Skin epidermis (tissue), 12 donors: ENCODE data around the gene POLK.
"Not testable (repeated sequence)": the region's sequence is repeated elsewhere in the genome, so short reads cannot be mapped to it uniquely, and the experiment has no call there.

Experiments
- H3K27ac ChIP-seq, 21 experiments: fragments of 200-600 bp; sonication (generic) in 11 of 21; one replicate each; pipeline ENCODE4 v1.5.0; 2020; ENCODE audit warnings: mild to moderate bottlenecking in 3 of 21, inconsistent platforms in 2 of 21, moderate library complexity in 2 of 21
- H3K4me3 ChIP-seq, 7 experiments: fragments of 200-600 bp; sonication (generic) in 2 of 7; one replicate each; pipeline ENCODE4 v1.5.0; 2020; ENCODE audit warnings: inconsistent platforms in 2 of 7, mild to moderate bottlenecking in 2 of 7, moderate library complexity in 1 of 7

The POLK gene

GRCh38 chr5:75511435-75512382 is at the start of gene POLK, which contains the start of gene CERT1:
POLK (plus strand) TSS chr5:75511891.
CERT1 (minus strand) TSS chr5:75511629; CDS start chr5:75511207, 422 bp downstream.
- peak within 1 kb of the TSS; percentile 67 to 96 (median 88) for H3K4me3 ChIP-seq
- peak within 1 kb of the TSS; percentile 76 to 97 (median 92) for H3K27ac ChIP-seq

DNA sequence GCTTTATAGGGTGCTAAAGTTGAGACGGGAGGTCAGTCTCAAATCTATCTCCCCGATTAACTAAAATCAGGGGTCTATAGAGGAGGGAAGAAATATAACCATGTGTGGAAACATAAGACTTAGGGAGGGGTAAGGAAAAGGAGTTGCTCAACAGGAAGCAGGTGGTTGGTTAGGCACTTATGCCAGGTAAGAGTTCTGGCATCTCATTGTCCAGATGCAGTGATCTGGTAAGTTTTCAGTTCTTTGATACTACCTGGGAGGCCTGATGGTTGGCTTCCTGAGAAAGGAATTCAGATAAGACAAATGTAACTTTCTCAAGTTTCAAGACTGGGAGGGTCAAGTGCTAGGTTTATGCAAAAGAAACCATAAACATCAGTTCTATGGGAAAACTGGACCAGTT is 48.0 kb upstream of the POLK start:
- H3K27ac ChIP-seq, result no peak overlapping the region
- no peak overlapping the region for H3K4me3 ChIP-seq

GRCh38 chr5:75465480-75465879 is 46.2 kb upstream of the POLK start:
- no peak overlapping the region for H3K27ac ChIP-seq

DNA sequence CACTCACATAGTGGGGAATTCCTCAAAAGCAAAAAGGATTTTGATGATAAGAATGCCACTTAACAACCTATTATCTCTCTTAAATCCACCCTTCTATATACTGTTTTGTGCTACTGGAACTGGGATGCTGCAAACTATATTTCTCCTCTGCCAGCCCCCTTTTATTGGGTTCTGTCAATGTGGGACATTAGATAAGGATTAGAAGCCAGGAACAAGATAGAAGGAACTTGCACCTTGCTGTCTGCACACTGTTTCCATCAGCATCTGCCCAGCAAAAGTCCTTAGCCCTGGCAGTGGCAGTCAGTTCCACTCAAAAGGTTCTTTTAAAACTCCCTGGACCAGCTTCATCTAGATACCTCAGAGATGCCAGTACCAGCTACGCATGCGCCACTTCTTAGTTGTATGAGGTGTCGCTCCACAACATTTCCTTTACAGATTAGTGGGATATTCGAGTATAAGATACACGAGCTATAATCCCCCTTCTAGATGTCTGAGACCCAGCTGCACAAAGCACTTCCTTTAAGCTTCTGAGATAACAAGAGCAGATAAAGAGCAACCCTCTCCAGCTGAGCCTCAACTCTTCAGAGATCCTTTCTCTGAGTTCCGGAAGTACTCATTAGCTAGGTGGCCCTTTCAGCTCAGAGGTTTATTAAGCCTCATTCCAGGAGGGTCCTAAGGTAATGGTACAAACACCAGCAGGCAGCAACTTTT is 45.5 kb upstream of the POLK start:
- Histone ChIP-seq H3K4me3 (no peak overlapping the region), H3K27ac (no peak overlapping the region)

More at GRCh38 chr5:75465480-75465879, 46.2 kb upstream of the POLK start:
- H3K4me3 ChIP-seq, result no peak overlapping the region

- Histone ChIP-seq H3K27ac (no peak overlapping the region), H3K4me3 (no peak overlapping the region)
These were observed 43.1 kb upstream of the POLK start for GRCh38 chr5:75468593-75468992.

- no peak overlapping the region for H3K27ac ChIP-seq
These were observed 42.7 kb upstream of the POLK start for GRCh38 chr5:75469017-75469416.

DNA sequence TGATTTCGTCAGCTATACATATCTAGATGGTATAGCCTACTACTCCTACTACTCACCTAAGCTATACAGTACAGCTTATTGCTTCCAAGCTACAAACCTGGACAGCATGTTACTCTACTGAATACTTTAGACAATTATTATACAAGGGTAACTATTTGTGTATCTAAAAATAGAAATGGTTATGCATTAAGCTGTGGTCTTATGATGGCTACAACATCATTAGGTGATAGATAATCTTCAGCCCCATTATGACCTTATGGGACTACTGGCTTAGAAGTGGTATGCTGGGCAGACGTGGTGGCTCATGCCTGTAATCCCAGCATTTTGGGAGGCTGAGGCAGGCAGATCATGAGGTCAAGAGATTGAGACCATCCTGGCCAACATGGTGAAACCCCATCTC is 40.5 kb upstream of the POLK start:
- H3K27ac ChIP-seq, result no peak overlapping the region
- H3K4me3 ChIP-seq, result no peak overlapping the region

More at GRCh38 chr5:75469017-75469416, 42.7 kb upstream of the POLK start:
- no peak overlapping the region for H3K4me3 ChIP-seq

DNA sequence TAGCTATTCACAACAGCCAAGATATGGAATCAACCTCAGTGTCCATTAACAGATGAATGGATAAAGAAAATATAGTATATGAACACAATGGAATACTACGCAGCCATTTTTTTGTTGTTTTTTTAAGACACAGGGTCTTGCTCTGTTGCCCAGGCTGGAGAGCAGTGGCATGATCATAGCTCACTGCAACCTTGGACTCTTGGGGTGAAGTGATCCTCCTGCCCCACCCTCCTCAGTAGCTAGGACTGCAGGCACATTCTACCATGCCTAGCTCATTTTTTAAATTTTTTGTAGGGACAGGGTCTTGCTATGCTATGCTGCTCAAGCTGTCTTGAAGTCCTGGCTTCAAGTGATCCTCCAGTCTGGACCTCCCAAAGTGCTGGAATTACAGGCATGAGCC is 38.7 kb upstream of the POLK start:
- Histone ChIP-seq H3K4me3 (no peak overlapping the region), H3K27ac (no peak overlapping the region)

DNA sequence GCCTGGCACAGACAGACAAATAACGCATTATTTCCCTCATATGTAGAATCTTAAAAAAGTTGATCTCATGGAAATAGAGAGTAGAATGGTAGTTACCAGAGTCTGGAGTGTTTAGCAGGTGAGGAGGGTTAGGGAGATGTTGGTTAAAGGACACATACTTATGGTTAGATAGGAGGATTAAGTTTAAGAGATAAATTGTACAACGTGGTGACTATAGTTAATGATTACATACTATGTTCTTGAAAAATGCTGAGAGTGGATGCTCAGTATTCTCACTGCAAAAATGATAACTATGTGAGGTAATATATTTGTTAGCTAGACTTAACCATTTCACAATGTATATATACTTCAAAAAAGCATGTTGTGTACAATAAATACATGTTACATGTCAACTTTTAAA is 38.2 kb upstream of the POLK start:
- Histone ChIP-seq H3K4me3 (no peak overlapping the region), H3K27ac (no peak overlapping the region)

DNA sequence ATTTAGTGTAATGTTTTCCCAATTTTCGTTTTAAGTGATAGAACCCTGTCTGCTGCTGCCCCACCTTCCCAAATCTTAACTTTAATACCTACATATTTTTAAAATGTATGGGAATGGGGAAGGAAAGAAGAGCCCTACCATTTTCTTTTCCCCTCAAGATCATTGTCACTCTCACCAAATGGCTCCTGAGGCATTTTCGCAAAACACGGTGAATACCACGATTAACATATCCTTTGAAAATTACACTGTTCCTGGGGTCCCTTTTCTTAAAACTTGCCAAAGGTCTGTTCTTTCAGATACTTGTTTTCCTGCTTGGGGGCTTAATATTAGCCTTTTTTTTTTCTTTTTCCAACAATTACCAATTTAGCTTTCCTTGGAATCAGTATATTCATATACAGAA is 36.3 kb upstream of the POLK start:
- H3K27ac ChIP-seq, result no peak overlapping the region
- no peak overlapping the region for H3K4me3 ChIP-seq

DNA sequence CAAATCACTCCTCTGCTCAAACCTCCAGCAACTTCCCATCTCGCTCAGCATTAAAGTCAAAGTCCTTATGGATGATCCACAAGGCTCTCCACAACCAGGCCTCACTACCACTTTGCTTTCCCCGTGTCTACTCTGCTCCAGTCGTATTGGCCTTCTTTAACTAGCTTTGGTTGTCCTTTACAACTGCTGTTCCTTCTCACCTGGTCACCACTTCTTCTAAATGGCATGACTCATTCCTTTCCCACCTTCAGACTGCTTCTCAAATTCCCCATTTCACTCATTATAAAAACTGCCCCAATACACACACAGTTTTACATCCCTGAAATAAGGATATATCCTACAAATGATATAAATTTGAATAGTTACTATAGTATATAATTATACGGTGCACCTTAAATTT is 30.7 kb upstream of the POLK start:
- no peak overlapping the region for H3K4me3 ChIP-seq
- H3K27ac ChIP-seq, result no peak overlapping the region

DNA sequence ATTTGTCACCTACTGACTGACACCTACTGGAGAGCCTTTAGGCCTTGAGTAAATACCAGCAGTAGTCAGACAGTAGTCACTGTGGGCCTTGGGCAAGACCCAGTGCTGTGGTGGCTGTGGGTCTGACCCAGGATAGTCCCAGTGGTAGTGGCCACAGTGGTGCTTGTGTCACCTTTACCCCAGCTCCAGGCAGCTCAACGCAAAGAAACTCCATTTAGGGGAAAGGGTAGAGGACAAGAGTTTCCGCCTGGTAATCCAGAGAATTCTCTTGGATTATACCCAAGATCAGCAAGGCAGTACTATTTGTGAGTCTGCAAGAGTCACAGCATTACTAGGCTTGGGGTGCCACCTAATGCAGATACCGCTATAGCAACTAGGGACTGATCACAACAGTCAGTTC is 29.2 kb upstream of the POLK start:
- Histone ChIP-seq H3K4me3 (no peak overlapping the region), H3K27ac (no peak overlapping the region)

DNA sequence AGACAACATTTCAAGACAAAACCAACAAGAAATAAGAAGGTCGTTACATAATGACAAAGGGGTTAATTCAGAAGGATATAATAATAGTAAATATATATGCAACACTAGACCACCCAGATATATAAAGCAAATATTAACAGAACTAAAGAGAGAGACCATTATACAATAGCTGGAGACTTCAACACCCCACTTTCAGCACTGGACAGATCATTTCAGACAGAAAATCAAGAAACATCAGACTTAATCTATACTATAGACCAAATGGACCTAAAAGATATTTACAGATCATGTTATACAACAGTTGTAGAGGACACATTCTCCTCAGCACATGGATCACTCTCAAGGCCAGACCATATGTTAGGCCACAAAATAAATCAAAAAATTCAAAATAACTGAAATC is 27.1 kb upstream of the POLK start:
- no peak overlapping the region for H3K4me3 ChIP-seq
- H3K27ac ChIP-seq, result no peak overlapping the region

DNA sequence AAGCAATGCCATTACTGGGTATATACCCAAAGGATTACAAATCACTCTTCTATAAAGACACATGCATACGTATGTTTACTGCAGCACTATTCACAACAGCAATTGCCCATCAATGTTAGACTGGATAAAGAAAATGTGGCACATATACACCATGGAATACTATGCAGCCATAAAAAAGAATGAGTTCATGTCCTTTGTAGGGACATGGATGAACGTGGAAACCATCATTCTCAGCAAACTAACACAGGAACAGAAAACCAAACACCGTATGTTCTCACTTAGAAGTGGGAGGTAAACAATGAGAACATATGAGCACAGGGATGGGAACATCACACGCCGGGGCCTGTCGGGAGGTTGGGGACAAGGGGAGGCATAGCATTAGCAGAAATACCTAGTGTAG is 21.8 kb upstream of the POLK start:
- H3K4me3 ChIP-seq, H3K27ac ChIP-seq: not testable (repeated sequence)

GRCh38 chr5:75491621-75492020 is 20.1 kb upstream of the POLK start:
- H3K27ac ChIP-seq, result no peak overlapping the region
- no peak overlapping the region for H3K4me3 ChIP-seq

DNA sequence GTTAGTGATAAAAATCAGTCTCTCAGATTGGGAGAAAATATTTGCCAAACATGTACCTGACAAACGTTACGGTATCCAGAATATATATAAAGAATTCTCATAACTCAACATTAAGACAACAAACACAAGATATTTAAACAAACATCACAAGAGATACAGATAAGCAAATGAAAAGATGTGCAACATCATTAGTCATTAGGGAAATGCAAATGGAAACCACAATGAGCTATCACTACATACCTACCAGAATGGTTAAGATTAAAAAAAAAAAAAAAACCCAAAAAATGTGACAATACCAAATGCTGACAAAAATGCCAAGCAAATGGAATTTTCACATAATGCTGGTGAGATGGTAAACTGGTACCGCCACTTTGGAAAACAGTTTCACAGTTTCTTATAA is 15.7 kb upstream of the POLK start:
- H3K27ac ChIP-seq, result no peak overlapping the region
- H3K4me3 ChIP-seq, result no peak overlapping the region

DNA sequence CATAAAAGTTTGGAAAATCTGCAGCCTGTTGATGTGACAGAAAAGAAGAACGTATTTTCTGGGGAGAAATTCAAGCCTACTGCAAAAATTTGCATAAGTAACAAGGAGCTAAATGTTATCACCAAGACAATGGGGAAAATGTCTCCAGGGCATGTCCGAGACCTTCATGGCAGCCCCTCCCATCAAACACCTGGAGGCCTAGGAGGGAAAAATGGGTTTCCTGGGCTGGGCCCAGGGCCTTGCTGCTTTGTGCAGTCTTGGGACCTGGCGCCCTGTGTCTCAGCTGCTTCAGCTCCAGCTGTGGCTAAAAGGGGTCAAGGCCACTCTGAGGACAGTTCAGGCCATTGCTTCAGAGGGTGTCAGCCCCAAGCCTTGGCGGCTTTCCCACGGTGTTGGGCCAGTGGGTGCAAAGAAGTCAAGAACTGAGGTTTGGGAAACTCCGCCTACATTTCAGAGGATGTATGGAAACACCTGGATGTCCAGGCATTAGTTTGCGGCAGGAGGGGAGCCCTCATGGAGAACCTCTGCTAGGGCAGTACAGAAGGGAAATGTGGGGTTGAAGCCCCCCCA is 13.4 kb upstream of the POLK start:
- no peak overlapping the region for H3K4me3 ChIP-seq
- no peak overlapping the region for H3K27ac ChIP-seq

DNA sequence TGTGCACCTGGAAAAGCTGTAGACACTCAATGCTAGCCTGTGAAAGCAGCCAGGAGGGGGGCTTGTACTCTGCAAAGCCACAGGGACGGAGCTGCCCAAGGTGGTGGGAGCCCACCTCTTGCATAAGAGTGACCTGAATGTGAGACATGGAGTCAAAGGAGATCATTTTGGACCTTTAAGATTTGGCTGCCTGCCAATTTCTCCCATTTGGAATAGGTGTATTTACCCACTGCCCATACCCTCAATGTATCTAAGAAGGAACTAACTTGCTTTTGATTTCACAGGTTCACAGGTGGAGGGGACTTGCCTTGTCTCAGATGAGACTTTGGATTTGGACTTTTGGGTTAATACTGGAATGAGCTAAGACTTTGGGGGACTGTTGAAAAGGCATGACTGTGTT is 12.8 kb upstream of the POLK start:
- H3K4me3 ChIP-seq, H3K27ac ChIP-seq: not testable (repeated sequence)

DNA sequence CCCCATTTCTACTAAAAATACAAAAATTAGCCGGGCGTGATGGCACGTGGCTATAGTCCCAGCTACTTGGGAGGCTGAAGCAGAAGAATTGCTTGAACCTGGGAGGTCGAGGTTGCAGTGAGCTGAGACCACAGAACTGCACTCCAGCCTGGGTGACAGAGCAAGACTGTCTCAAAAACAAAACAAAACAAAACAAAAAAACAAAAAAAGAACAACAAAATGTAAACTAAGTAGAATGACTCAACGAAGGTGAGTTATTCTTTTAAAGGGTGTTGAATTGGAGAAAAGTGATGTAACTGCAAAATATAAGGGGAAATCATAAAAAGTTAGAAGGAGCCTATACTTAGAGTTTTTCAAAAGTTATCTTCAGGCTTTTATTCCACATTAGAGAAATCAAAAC is 6.6 kb upstream of the POLK start:
- H3K4me3 ChIP-seq, H3K27ac ChIP-seq: not testable (repeated sequence)

DNA sequence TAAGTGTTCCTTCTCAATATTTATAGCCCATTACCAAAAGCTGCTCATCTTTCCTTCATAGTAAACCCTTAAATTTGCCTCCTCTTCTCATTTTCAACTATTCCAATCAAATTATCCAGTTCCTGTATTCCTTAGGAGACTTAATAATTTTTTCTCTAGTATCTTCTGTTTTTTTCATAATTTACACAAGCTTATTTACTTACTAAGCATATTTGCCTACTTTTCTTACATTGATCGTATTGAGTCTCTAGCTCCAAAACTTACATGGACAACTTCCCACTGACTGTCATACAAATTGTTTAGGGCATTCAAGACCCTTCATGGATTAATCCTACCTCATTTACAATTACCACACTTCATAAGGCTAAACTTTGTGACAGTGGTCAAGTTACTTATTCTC is 3.9 kb upstream of the POLK start:
- Histone ChIP-seq H3K27ac (no peak overlapping the region), H3K4me3 (no peak overlapping the region)

GRCh38 chr5:75509546-75509945 is 2.1 kb upstream of the POLK start:
- peak overlapping the region in 5 of 7 experiments; percentile 70 to 96 (median 88) for H3K4me3 ChIP-seq

More at GRCh38 chr5:75509546-75509945, 2.1 kb upstream of the POLK start:
- H3K27ac ChIP-seq, result peak overlapping the region in 8 of 21 experiments; percentile 47 to 96 (median 92)
